ENCODE results near the gene KCNJ6.

DNA sequence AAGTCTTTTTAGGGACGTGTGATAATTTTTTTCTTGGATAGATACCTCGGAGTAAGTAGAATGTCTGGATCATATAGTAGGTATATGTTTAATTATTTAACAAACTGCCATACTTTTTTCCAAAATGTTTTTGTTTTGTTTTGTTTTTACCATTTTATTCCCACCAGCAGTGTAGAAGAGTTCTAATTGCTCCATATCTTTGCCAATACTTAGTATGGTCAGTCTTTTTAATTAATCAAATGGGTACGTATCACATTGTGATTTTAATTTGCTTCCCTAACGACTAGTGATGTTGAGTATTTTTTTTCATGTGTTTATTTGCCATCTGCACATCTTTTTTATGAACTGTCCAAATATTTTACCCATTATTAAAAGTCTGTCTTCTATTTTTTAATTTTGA lies 23.6 kb upstream of the KCNJ6 start:
- TF ChIP-seq, protein P1, sequence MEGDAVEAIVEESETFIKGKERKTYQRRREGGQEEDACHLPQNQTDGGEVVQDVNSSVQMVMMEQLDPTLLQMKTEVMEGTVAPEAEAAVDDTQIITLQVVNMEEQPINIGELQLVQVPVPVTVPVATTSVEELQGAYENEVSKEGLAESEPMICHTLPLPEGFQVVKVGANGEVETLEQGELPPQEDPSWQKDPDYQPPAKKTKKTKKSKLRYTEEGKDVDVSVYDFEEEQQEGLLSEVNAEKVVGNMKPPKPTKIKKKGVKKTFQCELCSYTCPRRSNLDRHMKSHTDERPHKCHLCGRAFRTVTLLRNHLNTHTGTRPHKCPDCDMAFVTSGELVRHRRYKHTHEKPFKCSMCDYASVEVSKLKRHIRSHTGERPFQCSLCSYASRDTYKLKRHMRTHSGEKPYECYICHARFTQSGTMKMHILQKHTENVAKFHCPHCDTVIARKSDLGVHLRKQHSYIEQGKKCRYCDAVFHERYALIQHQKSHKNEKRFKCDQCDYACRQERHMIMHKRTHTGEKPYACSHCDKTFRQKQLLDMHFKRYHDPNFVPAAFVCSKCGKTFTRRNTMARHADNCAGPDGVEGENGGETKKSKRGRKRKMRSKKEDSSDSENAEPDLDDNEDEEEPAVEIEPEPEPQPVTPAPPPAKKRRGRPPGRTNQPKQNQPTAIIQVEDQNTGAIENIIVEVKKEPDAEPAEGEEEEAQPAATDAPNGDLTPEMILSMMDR (IDR thresholded peaks at IDR 0.05 in 2 of 3, conservative IDR thresholded peaks at IDR 0.05 in 1 of 3; ENCODE audit: control insufficient read depth in 2 of 3, extremely low read depth in 1 of 3, insufficient read depth in 1 of 3, low read depth in 3 of 3, low read length in 3 of 3) = no peak
- TF ChIP-seq JUND (IDR thresholded peaks at IDR 0.05; ENCODE audit: low read depth, low read length) (no peak), ZNF274 (IDR thresholded peaks at IDR 0.05; ENCODE audit: insufficient read depth, insufficient read length) (no peak), POLR2A (IDR thresholded peaks at IDR 0.05; ENCODE audit: low read depth, low read length) (no peak), EP300 (IDR thresholded peaks at IDR 0.05; ENCODE audit: borderline replicate concordance in 1 of 2, control insufficient read depth in 1 of 2, low read depth in 2 of 2, low read length in 2 of 2) (no peak), EZH2 (IDR thresholded peaks at IDR 0.05; ENCODE audit: borderline replicate concordance, control insufficient read depth, low read depth, low read length) (no peak), SMC3 (IDR thresholded peaks at IDR 0.05; ENCODE audit: borderline replicate concordance, low read length) (no peak)
- TF ChIP-seq, protein P2, sequence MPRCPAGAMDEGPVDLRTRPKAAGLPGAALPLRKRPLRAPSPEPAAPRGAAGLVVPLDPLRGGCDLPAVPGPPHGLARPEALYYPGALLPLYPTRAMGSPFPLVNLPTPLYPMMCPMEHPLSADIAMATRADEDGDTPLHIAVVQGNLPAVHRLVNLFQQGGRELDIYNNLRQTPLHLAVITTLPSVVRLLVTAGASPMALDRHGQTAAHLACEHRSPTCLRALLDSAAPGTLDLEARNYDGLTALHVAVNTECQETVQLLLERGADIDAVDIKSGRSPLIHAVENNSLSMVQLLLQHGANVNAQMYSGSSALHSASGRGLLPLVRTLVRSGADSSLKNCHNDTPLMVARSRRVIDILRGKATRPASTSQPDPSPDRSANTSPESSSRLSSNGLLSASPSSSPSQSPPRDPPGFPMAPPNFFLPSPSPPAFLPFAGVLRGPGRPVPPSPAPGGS (IDR thresholded peaks at IDR 0.05; ENCODE audit: borderline replicate concordance, insufficient read depth, low read depth, low read length, poor library complexity, severe bottlenecking) = no peak
- TF ChIP-seq, protein P3, sequence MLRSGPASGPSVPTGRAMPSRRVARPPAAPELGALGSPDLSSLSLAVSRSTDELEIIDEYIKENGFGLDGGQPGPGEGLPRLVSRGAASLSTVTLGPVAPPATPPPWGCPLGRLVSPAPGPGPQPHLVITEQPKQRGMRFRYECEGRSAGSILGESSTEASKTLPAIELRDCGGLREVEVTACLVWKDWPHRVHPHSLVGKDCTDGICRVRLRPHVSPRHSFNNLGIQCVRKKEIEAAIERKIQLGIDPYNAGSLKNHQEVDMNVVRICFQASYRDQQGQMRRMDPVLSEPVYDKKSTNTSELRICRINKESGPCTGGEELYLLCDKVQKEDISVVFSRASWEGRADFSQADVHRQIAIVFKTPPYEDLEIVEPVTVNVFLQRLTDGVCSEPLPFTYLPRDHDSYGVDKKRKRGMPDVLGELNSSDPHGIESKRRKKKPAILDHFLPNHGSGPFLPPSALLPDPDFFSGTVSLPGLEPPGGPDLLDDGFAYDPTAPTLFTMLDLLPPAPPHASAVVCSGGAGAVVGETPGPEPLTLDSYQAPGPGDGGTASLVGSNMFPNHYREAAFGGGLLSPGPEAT (IDR thresholded peaks at IDR 0.05; ENCODE audit: low read depth) = no peak
- TF ChIP-seq, protein P4, sequence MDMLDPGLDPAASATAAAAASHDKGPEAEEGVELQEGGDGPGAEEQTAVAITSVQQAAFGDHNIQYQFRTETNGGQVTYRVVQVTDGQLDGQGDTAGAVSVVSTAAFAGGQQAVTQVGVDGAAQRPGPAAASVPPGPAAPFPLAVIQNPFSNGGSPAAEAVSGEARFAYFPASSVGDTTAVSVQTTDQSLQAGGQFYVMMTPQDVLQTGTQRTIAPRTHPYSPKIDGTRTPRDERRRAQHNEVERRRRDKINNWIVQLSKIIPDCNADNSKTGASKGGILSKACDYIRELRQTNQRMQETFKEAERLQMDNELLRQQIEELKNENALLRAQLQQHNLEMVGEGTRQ (IDR thresholded peaks at IDR 0.05; ENCODE audit: borderline replicate concordance, low read depth, low read length) = no peak

Measured in GM12878 (cell line).